Neural cell (in vitro differentiated cells): ENCODE measurements around the gene CDC42SE1.

Source experiments
- CTCF ChIP-seq: fragments of 450-650 bp; IDR thresholded peaks from 2 replicates; pipeline ENCODE4 v1.5.1; 2014; ENCODE audit warnings: antibody characterized with exemption, mild to moderate bottlenecking, moderate library complexity; ENCODE audit not compliant: poor library complexity, severe bottlenecking
- EZH2 ChIP-seq: fragments of 200-600, 300-800 bp; shearing (Covaris generic), sonication (generic); IDR thresholded peaks from 2 replicates; pipeline ENCODE4 v1.6.1; 2014; ENCODE audit warnings: antibody characterized with exemption, low read length, borderline replicate concordance, mild to moderate bottlenecking; ENCODE audit not compliant: insufficient read depth, poor library complexity, severe bottlenecking
- POLR2AphosphoS5 ChIP-seq: IDR thresholded peaks from 2 replicates; pipeline ENCODE4 v1.6.1; 2012

GRCh38 chr1:151047591-151047924, 11.9 kb downstream of the CDC42SE1 start, which contains the start of gene C1orf56:
- no peak for TF ChIP-seq CTCF
- peak; percentile 77 for TF ChIP-seq POLR2AphosphoS5
- TF ChIP-seq EZH2, result no peak
